ENCODE data around the gene SLC8B1.

Gene SLC8B1

DNA sequence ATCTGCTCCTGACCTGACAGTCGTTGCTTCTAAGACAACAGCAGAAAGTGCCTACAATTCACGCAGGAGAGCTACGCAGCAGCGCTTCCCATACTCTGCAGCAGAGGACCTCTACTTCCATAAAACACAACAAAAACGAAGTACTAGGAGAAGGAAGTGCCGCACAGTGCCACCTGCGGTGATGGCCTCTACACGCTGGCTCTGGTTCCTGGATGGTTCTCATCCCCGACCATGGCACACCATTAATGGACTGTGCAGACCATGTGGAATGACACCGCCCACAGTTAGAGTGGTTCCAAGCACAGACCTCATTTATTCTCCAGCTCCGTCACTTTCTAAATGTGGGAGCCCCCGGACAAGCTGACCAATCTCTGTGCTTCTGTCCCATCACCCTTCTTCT, 85.4 kb downstream of the SLC8B1 start:
- TF ChIP-seq, protein P1, sequence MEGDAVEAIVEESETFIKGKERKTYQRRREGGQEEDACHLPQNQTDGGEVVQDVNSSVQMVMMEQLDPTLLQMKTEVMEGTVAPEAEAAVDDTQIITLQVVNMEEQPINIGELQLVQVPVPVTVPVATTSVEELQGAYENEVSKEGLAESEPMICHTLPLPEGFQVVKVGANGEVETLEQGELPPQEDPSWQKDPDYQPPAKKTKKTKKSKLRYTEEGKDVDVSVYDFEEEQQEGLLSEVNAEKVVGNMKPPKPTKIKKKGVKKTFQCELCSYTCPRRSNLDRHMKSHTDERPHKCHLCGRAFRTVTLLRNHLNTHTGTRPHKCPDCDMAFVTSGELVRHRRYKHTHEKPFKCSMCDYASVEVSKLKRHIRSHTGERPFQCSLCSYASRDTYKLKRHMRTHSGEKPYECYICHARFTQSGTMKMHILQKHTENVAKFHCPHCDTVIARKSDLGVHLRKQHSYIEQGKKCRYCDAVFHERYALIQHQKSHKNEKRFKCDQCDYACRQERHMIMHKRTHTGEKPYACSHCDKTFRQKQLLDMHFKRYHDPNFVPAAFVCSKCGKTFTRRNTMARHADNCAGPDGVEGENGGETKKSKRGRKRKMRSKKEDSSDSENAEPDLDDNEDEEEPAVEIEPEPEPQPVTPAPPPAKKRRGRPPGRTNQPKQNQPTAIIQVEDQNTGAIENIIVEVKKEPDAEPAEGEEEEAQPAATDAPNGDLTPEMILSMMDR (IDR thresholded peaks at IDR 0.05; ENCODE audit: extremely low read depth, insufficient read depth, missing control alignments) = no peak
- no peak for DNase-seq (ENCODE audit: low spot score)
- in situ Hi-C loops (cut with MboI; ENCODE audit: low pct_unique_long_range_greater_than_20kb, low sequenced_read_pairs, unreplicated experiment) = no loop called here

DNA sequence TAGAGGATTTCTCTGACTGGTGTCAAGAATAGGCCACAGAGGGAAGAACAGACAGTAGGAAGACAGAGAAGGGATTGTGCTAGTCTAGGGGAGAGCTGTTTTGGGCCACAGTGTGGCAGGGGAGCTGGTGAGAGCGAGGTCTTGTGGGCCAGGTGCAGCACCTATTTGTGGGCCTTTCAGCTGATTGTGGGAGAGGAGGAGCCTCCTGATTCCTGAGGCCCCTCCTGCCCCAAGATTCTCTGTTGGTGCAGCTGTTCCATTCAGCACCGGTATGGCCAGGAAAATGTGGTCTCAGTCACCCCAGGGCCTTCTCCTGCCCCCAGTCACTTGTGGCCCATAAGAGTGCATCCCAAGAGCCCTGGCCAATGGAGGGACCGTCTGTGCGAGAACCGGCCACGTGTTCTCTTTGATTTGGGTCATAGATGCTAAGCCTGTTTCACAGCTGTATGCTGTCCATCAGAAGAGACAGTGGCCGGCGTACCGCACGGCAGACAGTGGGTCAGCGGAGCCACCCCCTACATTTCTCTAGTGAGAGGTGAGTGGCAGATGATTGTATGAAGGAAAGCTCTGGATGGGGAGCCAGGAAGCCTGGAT, 86.0 kb downstream of the SLC8B1 start:
- in situ Hi-C loops (cut with MboI; ENCODE audit: low pct_unique_long_range_greater_than_20kb, low sequenced_read_pairs, unreplicated experiment) = no loop called here
- no peak for DNase-seq (ENCODE audit: low spot score)
- TF ChIP-seq, protein P1 (IDR thresholded peaks at IDR 0.05; ENCODE audit: extremely low read depth, insufficient read depth, missing control alignments) = no peak
